DMS79 (cell line): Measurements from ENCODE around the gene LECT2.

Source experiments
- DNase-seq: peaks from one replicate; lab custom pipeline; 2025; lab: John Stamatoyannopoulos, UW

Gene LECT2

DNA sequence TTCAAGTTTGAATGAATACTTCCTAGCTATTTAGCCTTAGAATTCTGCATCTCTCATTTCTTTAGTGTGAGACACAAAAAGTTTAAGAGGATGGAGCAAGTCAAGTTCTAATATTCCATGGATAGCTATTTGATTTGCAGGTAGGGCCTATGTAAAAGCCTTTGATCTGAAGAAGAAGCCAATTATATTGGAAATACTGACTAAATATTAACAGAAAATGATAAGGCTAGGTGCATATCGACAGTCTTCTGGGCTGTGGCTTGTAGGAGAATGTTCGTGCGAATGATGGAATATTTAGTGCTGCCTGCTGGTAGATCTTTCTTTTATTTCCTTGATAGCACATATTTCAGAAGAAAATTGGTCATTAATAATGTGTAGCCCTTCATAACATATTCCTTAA lies at the start of gene LECT2:
LECT2 (minus strand) TSS at position 85 of the 400 bp plus-strand sequence. CDS start 150 bp downstream, outside the sequence.
- no peak for DNase-seq

DNA sequence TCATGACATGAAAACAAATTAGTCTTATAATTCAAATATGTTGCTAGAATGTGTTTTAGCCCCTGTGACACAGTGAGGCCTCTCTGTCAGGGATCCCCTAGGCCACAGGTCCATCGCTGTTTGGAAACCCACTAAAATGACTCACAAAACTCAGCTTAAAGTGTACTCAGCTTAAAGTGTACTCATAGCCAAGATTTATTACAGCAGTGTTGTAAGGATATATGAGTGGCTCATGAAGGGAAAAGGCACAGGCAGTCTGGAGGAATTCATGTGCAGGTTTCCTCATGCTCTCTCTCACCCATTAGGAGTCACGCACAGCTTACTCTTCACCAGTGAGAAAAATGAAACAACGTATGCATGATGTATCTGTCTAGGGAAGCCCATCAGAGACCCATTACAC lies 49.7 kb upstream of the LECT2 start:
- DNase-seq, result no peak

GRCh38 chr5:136001466-136001981 lies 46.7 kb upstream of the LECT2 start:
- DNase-seq, result no peak

GRCh38 chr5:136000932-136001331 lies 46.1 kb upstream of the LECT2 start:
- no peak for DNase-seq

DNA sequence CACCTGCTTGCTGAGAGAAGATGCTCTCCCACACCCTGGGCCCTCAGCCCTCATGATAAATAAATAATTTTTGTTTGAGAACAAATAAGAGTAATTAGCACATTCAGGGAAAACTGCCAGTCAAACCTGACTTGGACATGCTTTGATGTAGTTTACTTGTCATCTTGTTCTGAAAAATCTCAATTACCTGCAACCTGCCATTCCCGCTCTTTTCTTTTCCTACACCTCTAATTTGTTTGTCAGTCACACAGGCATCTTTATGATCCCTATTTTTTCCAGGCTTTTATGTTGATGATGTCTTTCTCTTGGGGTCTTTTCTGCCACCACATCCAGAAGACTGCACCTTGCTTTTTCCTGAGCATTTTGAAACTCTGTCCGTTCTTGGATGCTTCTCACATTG lies 45.4 kb upstream of the LECT2 start:
- no peak for DNase-seq

- DNase-seq, result no peak
These were observed 44.8 kb upstream of the LECT2 start for GRCh38 chr5:135999406-136000139.

GRCh38 chr5:135998889-135999288 lies 44.1 kb upstream of the LECT2 start:
- no peak for DNase-seq

- no peak for DNase-seq
These were observed 43.0 kb upstream of the LECT2 start for GRCh38 chr5:135997673-135998335.

DNA sequence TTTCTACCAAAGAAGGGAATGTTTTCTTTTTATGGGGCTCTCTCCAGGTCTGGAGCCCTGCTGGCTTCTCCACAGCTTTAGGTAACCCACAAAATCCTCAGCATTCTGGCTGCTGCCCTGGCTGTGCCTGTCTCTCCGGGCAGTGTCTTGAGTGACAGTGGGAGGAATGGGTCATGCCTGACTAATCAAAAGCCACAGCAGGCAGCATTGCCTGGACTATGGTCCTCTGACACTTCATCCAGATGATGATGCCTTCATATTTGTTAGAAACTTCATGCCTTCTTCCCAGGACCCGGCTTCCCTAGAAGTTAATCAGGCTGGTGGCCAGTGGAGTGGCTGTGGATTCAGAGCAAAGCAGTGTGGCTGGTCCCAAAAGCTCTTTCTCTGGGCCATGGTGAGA lies 41.8 kb upstream of the LECT2 start:
- DNase-seq, result no peak

- no peak for DNase-seq
These were observed 41.2 kb upstream of the LECT2 start for GRCh38 chr5:135995976-135996375.

DNA sequence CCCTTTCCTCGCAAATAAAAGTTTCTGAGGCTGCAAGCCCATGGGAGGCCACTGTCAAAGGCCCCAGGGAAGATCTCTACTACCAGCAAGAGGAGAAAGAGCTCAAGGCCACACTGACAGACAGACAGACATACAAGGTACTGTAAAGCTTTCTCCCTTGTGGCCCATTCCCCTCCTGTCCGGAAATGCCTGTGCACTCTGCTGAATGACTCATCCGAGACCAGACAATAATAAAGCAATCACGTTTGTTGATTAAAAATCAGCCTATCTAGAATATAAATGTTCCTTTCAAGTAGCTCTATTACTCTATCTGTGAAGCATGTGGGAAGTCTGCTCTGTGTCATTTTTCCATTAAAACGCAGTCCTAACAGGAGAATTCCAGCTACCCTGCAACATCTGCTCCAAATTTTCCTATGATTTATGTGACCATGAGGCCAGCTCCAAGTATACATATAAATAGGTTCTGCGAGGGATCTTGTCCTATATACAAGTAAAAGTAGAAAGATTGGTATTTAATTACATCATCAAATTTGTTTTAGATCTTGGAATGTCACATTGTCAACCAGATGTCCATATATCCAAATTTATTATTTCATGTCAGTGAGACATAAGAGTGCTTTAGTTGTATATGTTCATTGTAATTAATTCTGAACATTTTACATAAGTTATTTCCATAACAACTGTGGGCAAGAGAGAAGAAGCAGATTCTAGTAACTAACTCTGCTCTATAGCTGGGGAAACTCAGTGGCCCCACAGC lies 39.3 kb upstream of the LECT2 start:
- no peak for DNase-seq

GRCh38 chr5:135993335-135993879 lies 38.6 kb upstream of the LECT2 start:
- DNase-seq, result no peak

DNA sequence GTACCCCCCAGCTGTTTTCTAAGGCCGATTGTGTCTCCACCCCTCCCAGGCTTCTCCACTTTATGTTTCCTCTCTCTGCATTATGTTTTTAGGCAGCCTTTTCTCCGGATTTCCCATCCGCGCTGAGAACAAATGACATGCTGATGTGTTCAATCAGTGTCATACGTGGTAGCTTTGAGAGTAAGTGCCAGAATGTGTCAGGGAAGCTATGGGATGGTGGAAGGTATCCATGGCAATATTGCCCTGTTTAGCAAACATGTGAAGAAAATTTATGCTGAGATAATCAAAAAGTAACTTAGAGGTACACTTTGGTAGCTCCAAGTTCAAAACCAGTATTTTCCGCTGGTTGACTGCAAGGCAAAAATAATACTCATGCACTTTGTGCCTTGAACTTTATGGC lies 36.6 kb upstream of the LECT2 start:
- no peak for DNase-seq

- no peak for DNase-seq
These were observed 35.9 kb upstream of the LECT2 start for GRCh38 chr5:135990528-135991255.

GRCh38 chr5:135989686-135990085 lies 34.9 kb upstream of the LECT2 start:
- no peak for DNase-seq

- no peak for DNase-seq
These were observed 33.8 kb upstream of the LECT2 start for GRCh38 chr5:135988546-135988945.

GRCh38 chr5:135986891-135987401 lies 32.2 kb upstream of the LECT2 start:
- DNase-seq, result no peak

- no peak for DNase-seq
These were observed 31.6 kb upstream of the LECT2 start for GRCh38 chr5:135986401-135986800.

GRCh38 chr5:135985951-135986350 lies 31.2 kb upstream of the LECT2 start:
- no peak for DNase-seq

- no peak for DNase-seq
These were observed 25.8 kb upstream of the LECT2 start for GRCh38 chr5:135980620-135981019.

DNA sequence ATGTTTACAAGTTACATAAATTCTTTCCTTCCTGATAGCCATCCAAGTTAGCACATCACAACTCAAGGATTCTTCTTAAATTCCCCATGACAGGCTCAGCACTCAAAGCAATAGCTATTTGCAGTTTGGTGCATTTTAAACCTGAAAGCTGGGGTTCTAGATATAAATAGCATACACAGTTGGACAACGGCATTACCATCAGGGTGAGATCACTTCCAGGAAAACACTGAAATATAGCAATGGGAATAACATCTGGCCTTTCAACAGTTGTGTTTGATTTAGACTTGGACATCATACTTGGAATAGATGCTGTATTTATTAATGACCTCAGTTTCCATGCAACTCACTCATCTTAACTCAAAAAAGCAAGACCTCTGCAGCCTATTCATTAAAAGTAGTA lies 24.7 kb upstream of the LECT2 start:
- no peak for DNase-seq

DNA sequence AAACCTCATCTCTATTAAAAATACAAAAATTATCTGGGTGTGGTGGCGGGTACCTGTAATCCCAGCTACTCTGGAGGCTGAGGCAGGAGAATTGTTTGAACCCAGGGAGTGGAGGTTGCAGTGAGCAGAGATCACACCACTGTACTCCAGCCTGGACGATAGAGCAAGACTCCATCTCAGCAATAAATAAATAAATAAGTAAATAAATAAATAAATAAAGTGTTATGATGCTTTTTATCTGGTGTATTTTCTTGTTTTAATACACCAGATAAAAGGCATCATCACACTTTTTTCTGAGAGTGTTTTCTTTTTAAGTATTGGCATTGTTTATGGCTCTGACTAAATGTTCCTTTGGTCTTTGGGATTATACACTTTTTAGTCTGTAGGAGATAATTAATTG lies 24.2 kb upstream of the LECT2 start:
- DNase-seq, result no peak
